ENCODE results near the gene TCF7L1.

The TCF7L1 gene

DNA sequence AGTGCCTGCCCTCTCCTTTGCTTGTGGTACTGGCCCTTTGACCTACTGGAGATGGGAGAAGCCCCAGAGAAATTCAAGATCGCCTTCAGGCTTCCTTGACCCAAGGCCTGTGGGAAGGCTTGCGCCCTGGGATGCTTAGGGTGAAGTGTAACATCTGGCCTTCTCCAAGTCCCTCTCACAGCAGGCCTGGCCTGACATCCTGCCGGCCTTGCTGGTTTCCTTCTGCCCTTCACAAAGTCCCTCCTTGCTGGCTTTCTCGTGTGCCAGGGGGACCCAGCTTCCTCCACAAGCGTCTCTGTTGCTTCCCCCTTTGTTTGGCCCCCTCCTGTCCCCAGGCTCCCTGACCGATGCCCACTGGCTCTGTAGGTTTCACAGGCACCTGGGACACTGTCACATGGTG is 26.4 kb downstream of the TCF7L1 start:
- Histone ChIP-seq H2AFZ (ENCODE audit: low read length) (no peak overlapping the region), H3K79me2 (ENCODE audit: insufficient read depth, low read length) (no peaks in the 10 kb centered on the region), H3F3A (ENCODE audit: insufficient read depth, low read length) (no peaks in the 10 kb centered on the region), H3K27ac (ENCODE audit: low read depth, low read length, poor library complexity, severe bottlenecking) (no peak overlapping the region), H3K9me2 (ENCODE audit: low read depth, low read length) (no peaks in the 10 kb centered on the region), H3K4me3 (ENCODE audit: low read depth, low read length, poor library complexity, severe bottlenecking) (no peak overlapping the region), H4K20me1 (ENCODE audit: insufficient read depth, low read length) (no peaks in the 10 kb centered on the region), H3K9me3 (ENCODE audit: low read length) (no peaks in the 10 kb centered on the region), H3K9ac (ENCODE audit: low read length) (no peak overlapping the region), H3K36me3 (ENCODE audit: insufficient read depth, low read length) (no peaks in the 10 kb centered on the region), H3K4me1 (ENCODE audit: insufficient read depth, low read length, severe bottlenecking) (no peaks in the 10 kb centered on the region), H3K27me3 (ENCODE audit: insufficient read depth, low read length) (no peaks in the 10 kb centered on the region), H3K4me2 (ENCODE audit: low read length) (no peak overlapping the region)
- no peak for TF ChIP-seq EZH2 (IDR thresholded peaks at IDR 0.05; ENCODE audit: borderline replicate concordance, low read length)
- TF ChIP-seq, protein P1, sequence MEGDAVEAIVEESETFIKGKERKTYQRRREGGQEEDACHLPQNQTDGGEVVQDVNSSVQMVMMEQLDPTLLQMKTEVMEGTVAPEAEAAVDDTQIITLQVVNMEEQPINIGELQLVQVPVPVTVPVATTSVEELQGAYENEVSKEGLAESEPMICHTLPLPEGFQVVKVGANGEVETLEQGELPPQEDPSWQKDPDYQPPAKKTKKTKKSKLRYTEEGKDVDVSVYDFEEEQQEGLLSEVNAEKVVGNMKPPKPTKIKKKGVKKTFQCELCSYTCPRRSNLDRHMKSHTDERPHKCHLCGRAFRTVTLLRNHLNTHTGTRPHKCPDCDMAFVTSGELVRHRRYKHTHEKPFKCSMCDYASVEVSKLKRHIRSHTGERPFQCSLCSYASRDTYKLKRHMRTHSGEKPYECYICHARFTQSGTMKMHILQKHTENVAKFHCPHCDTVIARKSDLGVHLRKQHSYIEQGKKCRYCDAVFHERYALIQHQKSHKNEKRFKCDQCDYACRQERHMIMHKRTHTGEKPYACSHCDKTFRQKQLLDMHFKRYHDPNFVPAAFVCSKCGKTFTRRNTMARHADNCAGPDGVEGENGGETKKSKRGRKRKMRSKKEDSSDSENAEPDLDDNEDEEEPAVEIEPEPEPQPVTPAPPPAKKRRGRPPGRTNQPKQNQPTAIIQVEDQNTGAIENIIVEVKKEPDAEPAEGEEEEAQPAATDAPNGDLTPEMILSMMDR (IDR thresholded peaks at IDR 0.05; ENCODE audit: low read length) = no peak

DNA sequence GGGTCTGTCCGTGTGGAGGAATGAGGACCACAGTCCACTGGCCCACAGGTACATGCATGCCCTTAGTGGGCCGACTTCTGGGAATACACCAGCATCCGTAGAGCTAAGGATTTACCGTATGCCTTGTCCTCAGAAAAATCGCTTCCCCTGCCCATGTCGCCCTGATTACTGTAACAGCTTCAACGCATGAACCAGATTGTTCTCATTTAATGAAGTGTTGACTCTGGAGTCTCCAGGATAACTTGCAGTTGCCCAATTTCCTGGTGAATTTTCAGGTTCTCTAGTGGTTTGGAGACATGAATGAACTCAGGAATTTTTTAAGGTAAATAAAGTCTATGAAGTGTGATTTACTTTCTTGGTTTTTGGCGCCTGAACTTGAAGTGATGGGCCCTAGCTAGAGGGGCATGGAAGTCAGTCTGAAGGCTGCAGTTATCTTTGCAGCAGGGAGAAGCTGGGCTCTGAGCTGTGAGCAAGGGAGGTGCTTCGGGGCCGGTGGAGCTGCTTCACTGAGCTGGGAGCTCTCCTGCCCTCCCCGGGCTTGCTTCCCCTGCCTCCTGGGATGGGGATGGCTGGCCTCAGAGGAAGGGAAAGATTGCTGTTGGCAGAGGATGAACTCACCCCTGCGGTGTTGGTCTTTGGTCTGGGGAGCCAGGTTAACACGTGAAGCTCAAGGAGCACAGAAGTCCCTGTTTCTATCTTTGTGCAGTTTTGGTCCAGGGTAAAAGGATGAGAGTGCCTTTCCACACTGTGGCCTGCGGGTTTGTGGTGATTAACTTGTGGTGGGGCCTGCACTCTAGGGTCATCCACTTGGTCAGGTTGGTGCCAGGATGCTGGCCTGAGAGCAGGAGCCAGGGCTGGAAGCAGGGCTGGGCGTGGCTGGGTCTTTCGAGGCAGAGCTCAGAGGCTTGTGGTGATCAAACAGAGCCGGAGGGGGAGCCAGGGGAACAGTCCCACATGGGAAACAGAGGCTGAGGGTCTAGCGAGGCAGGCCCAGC is 28.1 kb downstream of the TCF7L1 start:
- Histone ChIP-seq H3K27ac (ENCODE audit: low read depth, low read length, poor library complexity, severe bottlenecking) (no peak overlapping the region), H2AFZ (ENCODE audit: low read length) (no peak overlapping the region)

DNA sequence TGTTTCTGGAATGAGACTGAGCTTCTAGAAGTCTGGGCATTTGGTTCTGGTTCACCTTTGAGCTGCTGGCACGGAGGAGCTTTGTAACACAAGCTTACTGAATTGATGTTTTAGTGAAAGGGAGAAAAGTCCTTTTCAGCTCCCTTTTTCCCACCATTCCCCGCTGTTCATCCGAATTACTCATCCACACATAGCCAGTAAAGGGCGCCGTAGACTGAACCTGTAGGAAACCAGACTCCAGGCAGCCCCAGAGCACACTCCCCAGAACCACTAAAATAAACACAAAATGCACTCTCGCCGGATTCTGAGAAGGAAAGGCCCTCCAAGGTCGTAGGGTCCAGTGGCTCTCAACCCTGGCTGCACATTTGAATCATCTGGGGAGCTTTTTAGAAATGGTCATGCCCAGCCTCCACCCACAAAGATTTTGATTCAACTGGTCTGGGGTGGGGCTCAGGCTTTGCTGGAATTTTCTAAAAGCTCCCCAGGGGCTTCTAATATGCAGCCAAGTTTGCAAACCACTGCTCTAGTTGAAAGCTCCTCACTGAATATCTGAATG is 29.6 kb downstream of the TCF7L1 start:
- H3K4me2 ChIP-seq (ENCODE audit: low read length) = no peak overlapping the region
- no peak overlapping the region for H3K9ac ChIP-seq (ENCODE audit: low read length)
- H3F3A ChIP-seq (ENCODE audit: insufficient read depth, low read length) = no peaks in the 10 kb centered on the region
- H3K27ac ChIP-seq (ENCODE audit: low read depth, low read length, poor library complexity, severe bottlenecking) = no peak overlapping the region
- H2AFZ ChIP-seq (ENCODE audit: low read length) = no peak overlapping the region
- TF ChIP-seq, protein P1 (IDR thresholded peaks at IDR 0.05; ENCODE audit: low read length) = no peak
- TF ChIP-seq EZH2 (IDR thresholded peaks at IDR 0.05; ENCODE audit: borderline replicate concordance, low read length) = no peak
- H3K9me2 ChIP-seq (ENCODE audit: low read depth, low read length) = no peaks in the 10 kb centered on the region
- H3K36me3 ChIP-seq (ENCODE audit: insufficient read depth, low read length) = no peaks in the 10 kb centered on the region
- no peak overlapping the region for H3K4me3 ChIP-seq (ENCODE audit: low read depth, low read length, poor library complexity, severe bottlenecking)
- H3K79me2 ChIP-seq (ENCODE audit: insufficient read depth, low read length) = no peaks in the 10 kb centered on the region
- no peaks in the 10 kb centered on the region for H3K9me3 ChIP-seq (ENCODE audit: low read length)
- H4K20me1 ChIP-seq (ENCODE audit: insufficient read depth, low read length) = no peaks in the 10 kb centered on the region
- no peaks in the 10 kb centered on the region for H3K27me3 ChIP-seq (ENCODE audit: insufficient read depth, low read length)
- no peaks in the 10 kb centered on the region for H3K4me1 ChIP-seq (ENCODE audit: insufficient read depth, low read length, severe bottlenecking)

More for the DNA sequence above, 28.1 kb downstream of the TCF7L1 start:
- H3F3A ChIP-seq (ENCODE audit: insufficient read depth, low read length) = no peaks in the 10 kb centered on the region
- H3K9me2 ChIP-seq (ENCODE audit: low read depth, low read length) = no peaks in the 10 kb centered on the region
- no peaks in the 10 kb centered on the region for H4K20me1 ChIP-seq (ENCODE audit: insufficient read depth, low read length)
- H3K4me3 ChIP-seq (ENCODE audit: low read depth, low read length, poor library complexity, severe bottlenecking) = no peak overlapping the region
- no peaks in the 10 kb centered on the region for H3K36me3 ChIP-seq (ENCODE audit: insufficient read depth, low read length)
- H3K4me1 ChIP-seq (ENCODE audit: insufficient read depth, low read length, severe bottlenecking) = no peaks in the 10 kb centered on the region
- H3K79me2 ChIP-seq (ENCODE audit: insufficient read depth, low read length) = no peaks in the 10 kb centered on the region
- no peak overlapping the region for H3K4me2 ChIP-seq (ENCODE audit: low read length)
- TF ChIP-seq, protein P1 (IDR thresholded peaks at IDR 0.05; ENCODE audit: low read length) = no peak
- TF ChIP-seq EZH2 (IDR thresholded peaks at IDR 0.05; ENCODE audit: borderline replicate concordance, low read length) = no peak
- no peaks in the 10 kb centered on the region for H3K27me3 ChIP-seq (ENCODE audit: insufficient read depth, low read length)
- no peaks in the 10 kb centered on the region for H3K9me3 ChIP-seq (ENCODE audit: low read length)
- no peak overlapping the region for H3K9ac ChIP-seq (ENCODE audit: low read length)

Data from OCI-LY1 (cell line).